HL-60/S4 (cell line): Measurements from ENCODE around the gene GRIK4.

ENCODE experiments used
- in situ Hi-C: fragments of 300-500 bp; cut with MboI; formaldehyde crosslinking; loops from 2 replicates; pipeline ENCODE4 v1.14.3; 2022; ENCODE audit warnings: low sequenced_read_pairs

The GRIK4 gene

DNA sequence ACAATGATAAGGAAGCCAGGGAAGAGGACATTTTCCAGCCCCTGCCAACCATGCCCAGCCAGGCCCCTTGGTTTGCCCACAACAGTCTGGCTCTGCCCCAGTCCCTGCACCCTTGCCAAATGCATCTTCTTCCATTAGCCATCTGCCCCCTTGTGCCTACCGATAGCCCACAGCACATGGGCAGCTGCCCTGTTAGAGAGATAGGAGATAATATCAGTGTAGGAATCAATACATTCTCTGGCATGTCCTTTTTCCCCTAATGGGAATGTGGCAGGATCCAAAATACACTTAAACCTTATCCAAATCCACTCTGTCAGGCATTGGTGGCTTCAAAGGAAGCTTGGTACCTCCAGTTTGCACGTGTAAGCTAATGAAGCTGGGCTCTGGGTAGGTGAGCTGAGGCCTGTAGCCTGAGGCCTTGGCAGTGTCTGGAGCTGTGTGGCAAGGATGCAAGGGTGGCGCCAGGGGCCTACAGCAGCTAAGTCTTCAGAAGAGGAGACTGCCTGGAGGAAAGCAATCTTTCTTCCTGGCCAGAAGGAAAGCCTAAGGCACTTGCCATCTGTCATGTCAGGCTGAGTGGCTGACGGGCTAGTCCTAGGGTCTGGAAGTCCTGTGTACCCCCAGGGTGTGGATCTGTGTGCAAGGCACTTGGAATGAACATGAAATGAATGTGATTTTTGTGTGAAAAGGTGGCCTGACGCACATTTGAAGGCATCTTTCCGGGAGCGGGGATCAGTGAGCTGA lies 348.2 kb downstream of the GRIK4 start:
- in situ Hi-C loops = no loop called here

DNA sequence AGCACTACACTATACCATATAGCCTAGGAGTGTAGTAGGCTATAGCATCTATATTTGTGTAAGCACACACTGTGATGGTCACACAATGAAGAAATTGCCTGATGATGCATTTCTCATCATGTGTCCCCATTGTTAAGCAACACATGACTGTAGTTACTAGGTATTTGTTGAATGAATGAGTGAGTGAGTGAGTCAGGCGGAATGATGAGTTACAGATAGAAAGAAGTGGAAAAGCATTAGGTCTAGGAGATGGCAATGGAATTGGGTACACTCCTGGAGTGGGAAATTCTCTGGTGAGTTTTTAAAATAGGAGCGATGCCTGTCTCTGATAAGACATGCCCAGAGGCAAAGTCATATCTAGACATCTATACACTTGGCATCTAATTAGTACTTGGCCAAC lies 351.8 kb downstream of the GRIK4 start:
- in situ Hi-C loops = no loop called here

DNA sequence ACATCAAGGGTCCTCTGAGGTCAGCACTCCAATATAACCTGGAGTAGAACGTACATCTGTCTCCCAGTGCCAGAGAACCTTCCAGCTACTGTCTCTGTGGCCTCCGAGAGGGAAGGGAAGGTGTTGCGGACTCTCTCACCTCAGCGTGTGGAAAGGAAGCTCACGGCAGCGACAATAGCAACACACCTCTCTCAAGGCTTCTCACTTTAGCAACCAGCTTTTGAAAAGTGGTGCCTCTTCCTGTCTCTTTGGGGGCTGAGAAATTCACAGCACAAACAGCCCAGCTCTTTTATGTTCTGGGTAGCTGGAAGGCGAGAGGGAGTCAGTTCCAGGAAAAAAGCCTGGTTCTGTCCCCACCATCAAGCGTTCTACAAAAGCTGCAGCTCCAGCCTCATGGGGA lies 355.5 kb downstream of the GRIK4 start:
- in situ Hi-C loops = no loop called here

DNA sequence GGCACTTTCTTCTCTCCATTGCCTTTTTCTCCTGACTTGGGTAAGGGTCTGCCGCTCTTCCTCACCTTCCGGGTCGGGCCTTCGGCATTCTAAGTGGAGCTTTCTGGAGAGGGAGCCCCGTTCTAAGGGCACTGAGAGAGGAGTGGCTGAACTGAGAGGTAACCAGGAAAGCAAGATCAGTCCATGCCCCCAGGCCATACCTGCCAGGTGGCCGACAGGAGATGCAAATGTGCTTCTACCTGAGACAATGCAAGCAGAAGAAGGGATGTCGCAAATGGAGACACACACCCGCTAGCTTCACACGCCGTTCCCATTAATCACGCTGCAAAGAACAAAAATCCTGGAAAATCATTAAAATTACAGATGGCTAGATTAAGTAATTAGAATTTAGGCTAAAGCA lies 356.0 kb downstream of the GRIK4 start:
- in situ Hi-C loops = no loop called here

DNA sequence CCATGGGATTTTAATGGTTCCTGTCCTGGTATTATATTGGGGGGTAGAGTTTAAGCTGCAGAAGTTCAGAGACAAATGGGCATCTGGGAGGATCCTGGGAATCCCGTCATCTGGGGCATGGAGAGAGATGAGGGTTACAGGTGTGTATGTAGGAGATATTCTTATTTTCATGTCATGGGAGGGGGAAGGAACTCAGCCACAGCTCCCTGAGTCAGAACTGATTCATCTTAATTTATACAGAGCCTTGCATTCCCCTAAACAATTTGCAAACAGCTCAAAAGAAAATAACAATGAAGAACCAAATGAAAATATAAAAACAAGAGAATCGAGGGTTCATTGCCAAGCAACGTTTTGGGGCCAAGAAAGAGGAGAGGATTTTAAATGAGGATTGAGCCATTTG lies 356.4 kb downstream of the GRIK4 start:
- in situ Hi-C loops = no loop called here

DNA sequence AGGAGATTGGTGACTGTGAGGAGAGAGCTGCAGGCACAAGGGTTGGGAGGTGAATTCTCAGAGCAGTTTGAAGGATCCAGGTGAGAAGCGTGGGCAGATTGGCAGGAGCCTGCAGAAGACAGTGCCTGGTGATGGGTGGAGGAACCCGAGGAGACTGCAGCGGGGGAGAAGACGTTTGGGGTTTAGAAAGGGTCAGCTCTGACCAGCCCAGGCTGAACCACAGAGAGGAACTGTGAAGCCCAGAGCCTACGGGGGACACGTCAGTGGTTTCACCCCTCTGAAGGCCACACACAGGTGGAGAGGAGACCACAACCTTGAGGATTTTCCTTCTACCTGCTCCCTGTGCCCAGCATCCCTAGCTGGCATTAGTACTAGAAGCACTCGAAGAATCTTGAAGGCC lies 357.5 kb downstream of the GRIK4 start:
- in situ Hi-C loops = no loop called here

DNA sequence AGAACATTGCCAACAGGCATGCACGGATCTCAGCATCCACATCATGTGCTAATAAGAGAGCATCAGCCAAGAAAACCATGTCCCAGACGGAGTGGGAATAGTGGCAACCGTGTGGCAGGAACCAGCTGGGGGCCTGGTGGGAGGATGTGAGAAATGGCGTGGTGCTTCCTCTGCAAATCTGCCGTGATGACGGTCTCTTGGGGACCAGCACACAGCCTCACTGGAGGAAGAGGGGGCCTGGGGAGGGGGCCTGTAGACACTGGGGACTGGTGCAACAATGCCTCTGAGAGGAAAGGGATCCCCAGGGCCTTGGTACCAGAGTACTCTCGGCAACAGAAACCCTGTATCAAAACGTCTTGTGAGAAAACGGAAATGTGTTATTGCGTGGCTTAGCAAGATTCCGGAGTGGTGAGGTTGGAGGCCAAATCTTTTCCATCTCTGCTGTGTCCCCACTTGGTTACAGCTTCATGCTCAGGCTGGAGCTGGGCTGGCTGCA lies 358.0 kb downstream of the GRIK4 start:
- in situ Hi-C loops = no loop called here

DNA sequence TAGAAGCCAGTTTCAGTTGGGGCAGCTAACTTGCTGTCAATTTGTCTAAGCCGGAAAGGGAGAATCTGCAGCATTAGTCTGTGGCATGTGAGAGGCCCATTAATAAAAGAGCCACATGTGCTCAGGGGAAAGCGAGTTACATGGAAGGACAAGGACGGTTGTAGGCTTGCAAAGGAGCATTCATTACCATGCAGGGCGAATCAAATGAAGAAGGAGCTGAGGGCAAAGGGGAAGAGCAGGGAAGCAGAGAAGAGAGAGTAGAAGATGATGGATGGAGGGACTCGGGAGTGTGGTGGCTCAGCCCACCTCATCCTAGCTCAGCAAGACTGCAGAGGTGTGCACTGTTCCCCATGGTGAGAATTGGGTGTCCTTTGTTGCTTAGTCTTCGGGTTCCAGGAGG lies 359.6 kb downstream of the GRIK4 start:
- in situ Hi-C loops = no loop called here

DNA sequence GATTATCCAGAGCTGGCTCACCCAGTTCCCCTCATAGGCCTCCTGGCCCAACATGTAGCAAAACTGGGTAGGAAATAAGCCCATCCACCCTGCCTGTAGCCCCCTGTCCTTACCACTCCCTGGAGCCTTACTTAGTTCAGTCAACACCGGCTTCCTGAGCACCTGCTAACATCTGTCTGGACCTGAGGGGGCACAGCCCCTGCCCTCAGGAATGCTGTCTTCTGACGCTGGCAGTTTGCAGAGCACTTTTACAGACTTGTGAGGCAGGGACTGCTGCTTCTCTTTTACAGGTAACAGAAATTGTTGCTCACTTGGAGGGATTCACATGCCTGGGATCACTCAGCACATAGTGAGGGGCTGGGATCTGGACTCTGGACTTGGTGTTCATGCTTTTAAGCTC lies 360.4 kb downstream of the GRIK4 start:
- in situ Hi-C loops = no loop called here

DNA sequence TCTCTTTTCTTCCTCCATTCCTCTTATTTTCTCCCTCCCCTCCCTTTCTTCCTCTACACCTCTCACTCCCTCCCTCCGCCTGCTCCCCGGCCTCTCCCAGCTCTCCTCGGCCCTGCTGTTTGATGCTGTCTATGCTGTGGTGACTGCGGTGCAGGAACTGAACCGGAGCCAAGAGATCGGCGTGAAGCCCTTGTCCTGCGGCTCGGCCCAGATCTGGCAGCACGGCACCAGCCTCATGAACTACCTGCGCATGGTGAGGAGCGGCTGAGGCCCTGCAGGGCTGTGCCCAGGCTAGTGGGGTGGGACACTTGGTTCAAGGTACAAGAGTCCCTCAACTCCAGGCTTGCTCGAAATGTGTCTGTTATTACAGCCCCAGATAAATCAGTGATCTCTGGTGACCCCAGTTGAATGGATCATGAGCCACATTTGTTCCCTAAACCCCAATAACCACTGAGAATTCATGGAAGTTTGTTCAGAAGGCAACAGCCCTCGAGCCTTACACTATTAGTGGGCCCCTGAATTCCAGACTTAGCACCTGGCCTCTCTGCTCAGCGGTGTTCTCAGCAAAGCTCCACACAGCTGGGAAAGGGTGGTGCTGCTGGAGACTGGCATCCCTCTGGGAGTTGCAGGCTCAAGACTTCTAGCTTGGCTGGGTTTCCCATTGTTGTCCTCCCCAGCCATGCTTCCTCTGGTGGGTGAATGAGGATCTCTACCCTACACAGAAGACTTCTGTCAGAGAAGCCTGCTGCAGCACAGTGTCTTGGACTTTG lies 362.6 kb downstream of the GRIK4 start:
- in situ Hi-C loops = no loop called here

DNA sequence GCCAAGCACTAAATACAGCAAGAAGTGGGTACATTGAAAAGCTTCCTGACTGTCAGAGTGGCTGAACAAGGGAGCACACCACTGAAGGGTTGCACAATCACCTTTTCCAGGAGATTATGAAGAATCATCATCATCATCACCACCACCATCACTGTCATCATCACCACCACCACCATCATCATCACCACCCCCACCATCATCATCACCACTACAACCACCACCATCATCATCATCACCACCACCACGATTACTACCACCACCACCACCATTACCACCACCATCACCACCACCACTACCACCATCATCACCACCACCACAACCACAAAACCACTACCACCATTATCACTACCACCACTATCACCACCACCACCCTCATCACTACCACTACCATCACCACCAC lies 364.4 kb downstream of the GRIK4 start:
- in situ Hi-C loops = no loop called here

DNA sequence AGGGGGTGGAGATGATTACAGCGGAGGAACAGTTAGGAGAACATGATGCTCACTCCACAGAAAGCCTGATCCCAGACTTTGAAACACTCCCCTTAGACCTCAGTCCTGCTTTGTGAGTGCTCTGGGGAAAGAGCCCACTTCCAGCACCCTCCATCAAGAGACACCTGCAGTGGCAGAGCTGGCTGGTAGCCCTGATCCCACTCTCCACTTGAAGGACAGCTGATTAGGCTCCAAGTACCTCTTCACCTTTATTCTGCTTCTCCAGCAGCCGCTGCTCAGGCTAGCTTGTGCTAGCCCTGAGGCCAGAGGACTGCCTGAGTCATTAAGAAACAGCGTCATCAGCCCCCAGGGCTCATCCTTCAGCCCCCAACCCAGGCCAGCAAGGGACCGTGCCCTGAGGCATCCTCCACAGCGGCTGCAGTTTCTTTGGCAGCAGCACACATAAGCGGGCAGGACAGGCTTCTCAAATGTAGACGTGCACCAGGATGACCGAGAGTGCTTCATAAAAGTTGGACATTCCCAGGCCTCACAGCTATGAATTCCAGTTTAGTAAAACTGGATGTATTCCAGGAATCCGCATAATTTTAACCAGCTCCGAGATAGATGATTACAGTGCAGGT lies 366.3 kb downstream of the GRIK4 start:
- in situ Hi-C loops = no loop called here

DNA sequence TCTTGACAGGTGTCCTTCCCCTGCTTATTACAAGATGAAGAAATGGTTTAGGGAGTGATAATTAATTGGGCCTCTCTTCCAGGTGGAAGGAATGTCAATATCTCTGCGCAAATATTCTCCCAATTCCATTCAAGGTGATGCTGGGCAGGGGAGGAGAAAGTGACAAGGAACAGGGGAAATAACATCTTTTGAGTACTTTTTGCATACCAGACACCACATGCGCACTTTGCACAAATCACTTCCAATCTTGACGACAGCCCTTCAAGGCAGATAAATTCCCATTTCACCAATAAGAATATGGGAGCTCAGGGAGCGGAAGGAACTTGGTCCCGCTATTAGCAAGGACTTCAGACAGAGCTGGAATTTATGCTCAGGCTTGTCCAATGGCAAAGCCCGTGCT lies 367.2 kb downstream of the GRIK4 start:
- in situ Hi-C loops = no loop called here

DNA sequence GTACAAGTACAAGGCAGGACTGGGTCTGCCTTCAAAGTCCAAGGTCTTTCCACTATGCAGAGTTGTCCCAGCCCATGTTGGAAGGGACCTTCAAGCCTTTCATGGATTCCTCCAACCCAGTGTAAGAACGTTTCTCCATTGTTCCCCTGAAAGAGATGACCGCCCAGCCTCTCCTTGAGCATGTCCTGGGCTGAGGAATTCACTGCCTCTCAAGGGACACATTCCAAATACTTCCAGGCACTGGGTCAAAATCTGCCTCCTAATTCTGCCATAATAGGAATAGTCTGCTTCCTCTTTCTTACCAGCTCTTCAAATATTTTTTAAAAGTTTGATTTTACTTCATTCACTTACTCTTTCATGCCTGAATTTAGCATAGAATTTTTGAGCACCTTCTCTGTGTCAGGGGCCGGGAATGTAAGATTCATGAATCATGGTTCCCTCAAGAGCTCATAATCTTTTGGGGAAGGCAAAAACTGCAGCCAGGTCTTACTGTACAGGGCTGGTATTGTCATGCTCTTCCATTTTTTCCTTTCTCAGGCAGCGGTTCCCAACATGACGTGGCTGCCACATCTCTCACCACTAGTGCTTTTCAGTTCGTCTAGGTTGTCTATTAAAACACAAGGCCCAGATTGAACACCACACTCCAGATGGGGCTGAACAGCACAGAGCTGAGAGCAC lies 369.1 kb downstream of the GRIK4 start:
- in situ Hi-C loops = no loop called here

DNA sequence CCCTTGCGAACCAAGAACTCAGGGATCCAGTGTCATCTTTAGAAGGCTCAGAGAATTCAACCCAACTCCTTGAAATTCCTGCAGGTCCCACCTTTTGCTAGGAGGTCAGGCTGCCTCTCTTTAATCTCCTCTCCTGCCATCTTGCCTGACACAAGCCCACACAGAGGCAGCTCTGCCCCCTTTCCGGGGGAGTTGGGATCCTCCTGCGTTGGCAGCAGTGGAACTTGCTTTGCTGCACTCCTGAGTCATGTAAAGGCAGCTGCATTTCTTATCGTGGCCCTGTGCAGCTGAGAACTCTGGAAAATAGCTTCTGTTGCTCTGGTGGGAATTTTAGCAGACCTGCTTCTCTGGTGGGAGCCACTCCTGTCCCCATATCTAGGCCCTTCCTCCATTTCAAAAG lies 370.0 kb downstream of the GRIK4 start:
- in situ Hi-C loops = no loop called here

DNA sequence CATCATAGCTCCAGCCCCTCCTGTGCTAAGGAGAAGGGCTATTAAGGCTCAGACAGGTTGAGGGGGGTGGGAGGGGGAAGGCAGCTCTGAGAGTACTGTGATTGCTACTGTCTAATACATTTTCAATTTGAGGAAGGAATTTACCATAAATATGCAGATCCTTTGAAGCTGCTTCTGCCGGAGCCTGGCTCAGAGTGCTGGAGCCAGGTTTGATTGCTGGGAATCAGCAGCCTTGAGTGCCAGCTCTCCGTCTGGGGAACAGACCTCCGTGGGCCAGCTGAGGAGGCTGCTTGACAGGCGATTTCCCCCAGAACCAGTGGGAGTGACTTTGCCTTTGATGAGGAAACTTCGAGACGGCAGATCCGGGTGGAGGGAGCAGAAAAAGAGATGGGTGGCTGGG lies 370.6 kb downstream of the GRIK4 start:
- in situ Hi-C loops = no loop called here

DNA sequence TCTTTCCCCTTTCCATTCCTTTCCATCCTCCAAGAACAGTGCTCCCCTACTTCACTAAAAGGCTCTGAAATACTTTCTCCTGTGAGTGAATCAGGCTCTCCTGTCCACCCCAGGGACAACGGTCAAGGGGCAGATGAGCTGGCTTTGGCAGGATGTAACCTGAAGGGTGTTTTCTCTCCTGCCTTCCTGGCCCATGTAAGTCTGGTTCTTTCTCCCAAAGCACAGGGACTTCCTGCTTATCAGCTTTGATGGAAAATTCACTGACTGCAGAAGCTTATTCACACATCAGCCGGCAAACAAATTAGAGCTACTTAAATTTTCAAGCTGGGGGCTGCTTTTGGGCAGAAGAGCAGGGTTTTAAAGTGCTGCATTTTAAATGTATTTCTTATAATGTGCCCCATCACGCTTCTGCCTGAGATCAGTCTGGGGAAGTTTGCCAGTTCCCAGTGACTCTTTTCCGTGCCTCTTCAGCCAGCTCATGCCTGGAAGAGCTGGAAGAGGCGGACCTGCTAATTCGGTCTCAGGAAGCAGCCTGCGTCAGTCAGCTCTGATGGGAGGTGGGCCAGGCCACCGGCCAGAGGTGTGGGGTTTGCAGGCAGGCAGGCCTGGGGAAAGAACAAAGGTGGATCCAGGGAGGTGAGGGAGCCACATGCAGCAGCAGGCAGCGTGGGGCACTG lies 372.0 kb downstream of the GRIK4 start:
- in situ Hi-C loops = no loop called here

DNA sequence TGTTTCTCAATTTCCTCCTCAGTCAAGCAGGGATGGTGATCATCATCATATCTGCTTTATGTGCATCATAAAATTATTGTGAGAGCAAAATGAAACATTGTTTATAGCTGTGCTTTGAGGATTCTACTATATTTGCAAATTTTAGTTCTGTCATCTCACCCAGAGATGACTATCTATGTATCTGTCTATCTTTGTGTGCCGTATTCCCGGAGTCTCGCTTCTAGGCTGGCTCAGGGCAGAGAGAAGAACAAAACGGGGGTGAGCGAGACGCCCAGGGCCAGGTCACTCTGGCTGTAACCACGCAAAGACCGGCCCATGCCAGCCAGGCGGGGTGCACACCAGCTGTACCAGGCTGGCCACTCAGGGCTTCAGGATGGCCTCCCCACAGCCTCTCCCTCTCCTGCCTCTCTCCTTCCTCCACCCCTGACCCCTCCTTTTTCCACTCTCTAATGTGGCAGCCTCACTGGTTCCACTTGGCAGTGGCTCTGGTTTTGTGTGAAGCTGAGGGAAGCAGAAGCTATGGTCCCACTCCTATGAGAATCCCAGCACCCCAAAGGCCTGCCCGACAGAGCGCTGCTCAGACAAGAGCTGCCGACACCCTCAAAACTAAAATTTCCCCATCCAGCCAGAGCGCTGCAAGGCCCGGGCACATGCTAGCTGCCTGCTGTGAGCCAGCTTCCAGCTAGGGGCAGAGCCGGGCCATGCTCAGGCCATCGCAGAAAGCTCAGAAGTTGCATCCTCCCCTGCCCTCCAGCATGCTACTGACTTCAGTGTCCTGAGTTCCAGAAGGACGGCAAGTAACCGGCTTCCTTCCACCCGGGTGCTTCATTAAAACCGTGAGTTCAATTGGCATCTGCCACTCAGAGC lies 372.8 kb downstream of the GRIK4 start:
- in situ Hi-C loops = no loop called here

DNA sequence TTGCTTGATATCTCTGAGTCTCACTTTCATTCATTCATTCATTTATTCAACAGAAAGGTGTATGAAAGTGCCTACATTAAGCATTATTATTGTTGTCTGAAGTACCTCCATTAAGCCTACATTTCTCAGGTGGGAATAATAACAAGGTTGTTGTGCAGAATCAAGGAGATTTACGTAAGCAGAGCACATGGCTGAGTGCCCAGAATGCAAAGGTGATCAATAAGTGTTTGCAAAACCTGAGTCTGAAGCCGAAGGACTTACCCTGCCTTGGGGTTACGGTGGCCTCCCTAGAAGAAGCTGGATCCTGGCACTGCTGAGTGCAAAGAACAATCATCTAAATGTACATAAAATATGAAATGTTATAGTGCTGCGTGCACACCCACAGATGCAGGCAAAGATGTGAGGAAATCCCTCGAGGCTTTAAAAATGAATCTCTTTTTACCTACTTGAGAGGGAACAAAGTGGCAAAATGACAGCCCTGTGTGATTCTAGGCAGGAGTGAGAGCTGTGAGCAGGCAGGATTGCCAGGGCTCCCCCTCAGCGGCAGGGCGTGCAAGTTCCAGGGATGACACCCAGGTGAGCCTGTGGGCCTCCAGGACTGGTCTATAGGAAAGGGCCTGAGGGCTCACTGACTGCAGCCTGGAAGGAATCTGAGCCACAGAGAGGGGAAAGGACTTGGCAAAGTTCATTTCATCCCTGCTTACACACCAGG lies 379.2 kb downstream of the GRIK4 start:
- in situ Hi-C loops = no loop called here
